BE2C (cell line): Measurements from ENCODE around the gene MIPEP.

Source experiments
- DNase-seq: peaks from one replicate; pipeline ENCODE4 v3.0.0-alpha.2; 2020
- H3K27me3 ChIP-seq: fragments of 250-450 bp; sonication (Bioruptor Pico); 2 replicates; pipeline ENCODE4 v1.5.1; 2020; ENCODE audit warnings: mild to moderate bottlenecking
- H3K36me3 ChIP-seq: fragments of 250-450 bp; sonication (Bioruptor Pico); 2 replicates; pipeline ENCODE4 v1.5.1; 2020; ENCODE audit warnings: mild to moderate bottlenecking
- H3K4me1 ChIP-seq: fragments of 250-450 bp; sonication (Bioruptor Pico); 2 replicates; pipeline ENCODE4 v1.5.1; 2020
- H3K4me3 ChIP-seq: 2 replicates; pipeline ENCODE4 v1.5.1; 2011; ENCODE audit warnings: low read depth, low read length
- H3K9me3 ChIP-seq: fragments of 250-450 bp; sonication (Bioruptor Pico); 2 replicates; pipeline ENCODE4 v1.5.1; 2020
- TF ChIP-seq, protein P1 (sequence below): IDR thresholded peaks from 2 replicates; pipeline ENCODE4 v1.5.1; 2012; ENCODE audit warnings: mild to moderate bottlenecking, low read depth, low read length

The MIPEP gene

DNA sequence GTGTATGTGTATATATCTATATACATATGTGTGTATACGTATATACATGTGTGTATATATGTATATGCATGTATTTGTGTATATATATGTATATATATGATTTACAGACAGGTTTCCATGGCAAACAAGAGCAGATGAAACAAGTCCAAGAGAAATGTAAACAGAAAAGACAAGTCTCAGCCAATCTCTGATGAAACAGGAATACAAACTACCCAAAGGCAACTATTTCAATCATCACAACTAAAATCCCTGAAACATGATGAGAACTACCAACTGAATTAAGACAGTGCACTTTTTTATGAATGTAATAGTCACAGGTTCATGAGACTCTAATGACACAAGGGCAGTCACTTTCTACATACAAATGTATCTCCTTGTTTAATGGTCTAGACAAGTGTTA, 178.8 kb downstream of the MIPEP start:
- Histone ChIP-seq H3K27me3 (no peaks in the 10 kb centered on the region), H3K36me3 (no peaks in the 10 kb centered on the region), H3K4me3 (no peak overlapping the region), H3K9me3 (no peaks in the 10 kb centered on the region), H3K4me1 (no peaks in the 10 kb centered on the region)
- DNase-seq = no peak
- TF ChIP-seq, protein P1, sequence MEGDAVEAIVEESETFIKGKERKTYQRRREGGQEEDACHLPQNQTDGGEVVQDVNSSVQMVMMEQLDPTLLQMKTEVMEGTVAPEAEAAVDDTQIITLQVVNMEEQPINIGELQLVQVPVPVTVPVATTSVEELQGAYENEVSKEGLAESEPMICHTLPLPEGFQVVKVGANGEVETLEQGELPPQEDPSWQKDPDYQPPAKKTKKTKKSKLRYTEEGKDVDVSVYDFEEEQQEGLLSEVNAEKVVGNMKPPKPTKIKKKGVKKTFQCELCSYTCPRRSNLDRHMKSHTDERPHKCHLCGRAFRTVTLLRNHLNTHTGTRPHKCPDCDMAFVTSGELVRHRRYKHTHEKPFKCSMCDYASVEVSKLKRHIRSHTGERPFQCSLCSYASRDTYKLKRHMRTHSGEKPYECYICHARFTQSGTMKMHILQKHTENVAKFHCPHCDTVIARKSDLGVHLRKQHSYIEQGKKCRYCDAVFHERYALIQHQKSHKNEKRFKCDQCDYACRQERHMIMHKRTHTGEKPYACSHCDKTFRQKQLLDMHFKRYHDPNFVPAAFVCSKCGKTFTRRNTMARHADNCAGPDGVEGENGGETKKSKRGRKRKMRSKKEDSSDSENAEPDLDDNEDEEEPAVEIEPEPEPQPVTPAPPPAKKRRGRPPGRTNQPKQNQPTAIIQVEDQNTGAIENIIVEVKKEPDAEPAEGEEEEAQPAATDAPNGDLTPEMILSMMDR = no peak

DNA sequence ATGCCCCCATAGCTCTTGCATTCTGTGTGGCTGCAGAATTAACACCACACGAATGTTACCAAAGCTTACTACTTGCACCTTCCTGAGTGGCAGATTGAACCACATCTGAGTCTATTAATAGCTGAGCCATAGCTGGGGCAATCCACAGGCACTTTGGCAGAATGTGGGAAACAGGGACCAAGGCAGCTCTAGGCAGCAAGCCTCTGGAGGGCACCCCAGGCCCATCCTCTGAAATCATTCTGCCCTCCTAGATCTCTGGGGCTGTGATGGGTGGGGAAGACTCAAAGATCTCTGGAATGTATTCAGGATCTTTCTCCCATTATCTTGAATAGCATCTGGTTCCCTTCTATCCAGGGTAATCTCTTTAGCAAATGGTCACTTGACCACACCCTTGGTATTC, 179.7 kb downstream of the MIPEP start:
- no peak for DNase-seq
- Histone ChIP-seq H3K9me3 (no peaks in the 10 kb centered on the region), H3K4me3 (no peak overlapping the region), H3K27me3 (no peaks in the 10 kb centered on the region), H3K36me3 (no peaks in the 10 kb centered on the region), H3K4me1 (no peaks in the 10 kb centered on the region)
- TF ChIP-seq, protein P1 = no peak

DNA sequence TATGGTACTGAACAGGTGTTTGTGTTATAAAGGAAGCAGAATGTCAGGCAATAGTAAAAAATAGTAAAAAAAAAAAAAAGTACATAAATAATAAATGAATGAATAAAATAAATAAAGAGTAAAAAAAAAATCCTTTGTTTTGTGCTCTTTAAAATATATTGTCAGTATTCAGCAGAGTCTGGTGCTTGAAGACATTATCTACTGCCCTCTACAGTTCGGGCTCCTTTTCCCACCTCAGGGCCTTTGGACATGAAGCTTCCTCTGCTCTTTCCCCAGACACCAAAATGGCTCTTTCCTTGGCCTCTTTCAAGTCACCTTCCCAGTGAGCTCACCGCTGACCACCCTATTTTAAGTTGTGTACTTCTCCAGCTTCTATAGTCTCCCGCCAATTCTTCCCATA, 181.5 kb downstream of the MIPEP start:
- no peak for DNase-seq
- Histone ChIP-seq H3K9me3 (no peaks in the 10 kb centered on the region), H3K27me3 (no peaks in the 10 kb centered on the region), H3K4me3 (no peak overlapping the region), H3K4me1 (no peaks in the 10 kb centered on the region), H3K36me3 (no peaks in the 10 kb centered on the region)
- TF ChIP-seq, protein P1 = peak; percentile 36

DNA sequence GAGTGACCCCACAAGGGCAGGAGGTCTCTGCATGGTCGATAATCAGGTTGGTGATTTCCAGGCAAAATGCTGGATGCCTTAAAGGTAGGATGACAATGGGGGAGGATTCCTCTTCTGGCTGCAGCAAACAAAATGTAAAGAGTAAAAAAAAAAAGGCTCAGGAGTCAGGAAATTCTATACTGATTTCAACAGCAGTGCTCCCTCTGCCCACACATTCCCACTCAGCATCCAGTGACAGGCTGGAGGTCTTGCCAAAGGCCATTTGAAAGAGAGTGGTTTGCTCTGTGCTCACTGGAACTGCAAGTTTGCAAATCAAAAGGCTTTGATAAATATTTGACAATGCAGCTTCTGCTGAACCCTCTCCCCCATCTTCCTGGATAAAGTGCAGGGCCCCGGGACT, 183.6 kb downstream of the MIPEP start:
- Histone ChIP-seq H3K36me3 (no peaks in the 10 kb centered on the region), H3K4me3 (no peak overlapping the region), H3K9me3 (no peaks in the 10 kb centered on the region), H3K4me1 (no peaks in the 10 kb centered on the region), H3K27me3 (no peaks in the 10 kb centered on the region)
- TF ChIP-seq, protein P1 = no peak
- DNase-seq = no peak

DNA sequence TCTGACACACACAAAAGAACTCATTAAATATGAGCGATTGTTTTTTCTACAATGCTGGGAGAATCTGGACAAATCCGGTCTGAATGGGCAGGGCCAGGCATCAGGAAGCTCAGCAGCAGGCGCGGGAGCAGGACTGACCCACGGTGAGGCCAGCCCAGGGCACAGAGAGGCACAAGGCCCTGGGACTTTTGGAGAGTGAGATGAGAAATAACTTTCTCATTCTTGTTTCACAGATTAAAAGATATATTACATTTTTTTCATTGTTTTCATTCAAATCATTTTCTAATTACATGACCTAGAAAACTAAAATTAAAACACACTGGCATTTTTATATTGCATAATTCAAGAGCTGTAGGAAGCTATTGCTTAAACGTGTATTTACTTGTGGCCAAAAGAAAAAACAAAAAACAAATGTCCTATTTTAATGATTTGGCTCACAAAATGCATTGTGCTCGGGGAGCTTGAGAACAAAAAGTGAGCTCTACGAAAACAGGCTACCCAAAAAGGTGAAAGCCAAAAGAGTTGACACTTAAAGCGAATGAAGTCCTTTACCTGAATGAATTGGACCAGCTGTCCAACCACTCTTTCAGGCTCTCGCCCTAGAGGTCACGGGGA, 185.8 kb downstream of the MIPEP start:
- TF ChIP-seq, protein P1 = no peak
- no peak for DNase-seq

DNA sequence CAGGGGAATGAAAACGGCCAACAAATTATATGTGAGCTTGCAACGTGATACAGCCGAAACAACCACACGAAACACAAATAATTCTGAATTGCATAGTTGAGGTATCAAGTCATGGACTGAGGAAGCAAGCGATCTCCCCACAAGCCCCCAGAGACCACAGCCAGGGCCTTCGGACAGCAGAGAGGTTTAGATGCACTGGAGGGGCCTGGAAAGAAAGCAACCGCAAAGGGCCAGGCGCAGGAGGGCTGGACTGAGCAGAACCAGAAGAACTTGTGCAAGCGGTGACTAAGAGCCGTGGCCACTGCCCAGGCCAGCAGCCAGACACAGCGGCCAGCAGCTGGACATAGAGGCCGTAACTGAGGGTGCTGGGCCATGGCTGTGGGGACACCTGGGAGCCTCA, 187.6 kb downstream of the MIPEP start:
- Histone ChIP-seq H3K9me3 (no peaks in the 10 kb centered on the region), H3K4me3 (no peak overlapping the region), H3K36me3 (no peaks in the 10 kb centered on the region), H3K4me1 (no peaks in the 10 kb centered on the region), H3K27me3 (no peaks in the 10 kb centered on the region)
- DNase-seq = no peak
- TF ChIP-seq, protein P1 = no peak

More for the DNA sequence above, 185.8 kb downstream of the MIPEP start:
- H3K4me1 ChIP-seq = no peaks in the 10 kb centered on the region
- no peaks in the 10 kb centered on the region for H3K27me3 ChIP-seq
- no peak overlapping the region for H3K4me3 ChIP-seq
- H3K9me3 ChIP-seq = no peaks in the 10 kb centered on the region
- H3K36me3 ChIP-seq = no peaks in the 10 kb centered on the region
